Measurements from ENCODE around the gene ATP10A.

GRCh38 chr15:25664761-25665160 lies 198.4 kb downstream of the ATP10A start:
- TF ChIP-seq, protein P1, sequence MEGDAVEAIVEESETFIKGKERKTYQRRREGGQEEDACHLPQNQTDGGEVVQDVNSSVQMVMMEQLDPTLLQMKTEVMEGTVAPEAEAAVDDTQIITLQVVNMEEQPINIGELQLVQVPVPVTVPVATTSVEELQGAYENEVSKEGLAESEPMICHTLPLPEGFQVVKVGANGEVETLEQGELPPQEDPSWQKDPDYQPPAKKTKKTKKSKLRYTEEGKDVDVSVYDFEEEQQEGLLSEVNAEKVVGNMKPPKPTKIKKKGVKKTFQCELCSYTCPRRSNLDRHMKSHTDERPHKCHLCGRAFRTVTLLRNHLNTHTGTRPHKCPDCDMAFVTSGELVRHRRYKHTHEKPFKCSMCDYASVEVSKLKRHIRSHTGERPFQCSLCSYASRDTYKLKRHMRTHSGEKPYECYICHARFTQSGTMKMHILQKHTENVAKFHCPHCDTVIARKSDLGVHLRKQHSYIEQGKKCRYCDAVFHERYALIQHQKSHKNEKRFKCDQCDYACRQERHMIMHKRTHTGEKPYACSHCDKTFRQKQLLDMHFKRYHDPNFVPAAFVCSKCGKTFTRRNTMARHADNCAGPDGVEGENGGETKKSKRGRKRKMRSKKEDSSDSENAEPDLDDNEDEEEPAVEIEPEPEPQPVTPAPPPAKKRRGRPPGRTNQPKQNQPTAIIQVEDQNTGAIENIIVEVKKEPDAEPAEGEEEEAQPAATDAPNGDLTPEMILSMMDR (conservative IDR thresholded peaks at IDR 0.05; ENCODE audit: low read length) = no peak
- TF ChIP-seq EZH2phosphoT487 (IDR thresholded peaks at IDR 0.05; ENCODE audit: borderline replicate concordance, low read depth, low read length) = no peak
